BJ (cell line): Measurements from ENCODE around the gene GPANK1. TPM values are rescaled to one million over a fixed set of nuclear protein-coding genes. Genes with fewer than 3 reads are reported as not detected.

Experiments
- CTCF ChIA-PET: fragments of 350-600 bp; formaldehyde crosslinking; extraction: SDS; loops from one replicate; lab custom pipeline; 2021; ENCODE audit warnings: antibody characterized with exemption, inconsistent platforms; lab: Yijun Ruan, JAX
- POLR2A ChIA-PET: fragments of 300-600 bp; sonication (Branson Sonifier 250); formaldehyde crosslinking; extraction: SDS; loops from one replicate; lab custom pipeline; 2021; ENCODE audit warnings: antibody characterized with exemption; lab: Charles Lee
- DNase-seq: peaks from one replicate; pipeline ENCODE4 v3.0.0-alpha.2; 2011; ENCODE audit warnings: low read depth
- H3K27me3 ChIP-seq: 2 replicates; pipeline ENCODE4 v1.6.0; 2011; ENCODE audit warnings: low read length; ENCODE audit not compliant: control insufficient read depth, insufficient read depth
- H3K36me3 ChIP-seq: 2 replicates; pipeline ENCODE4 v1.5.1; 2011; ENCODE audit warnings: low read length; ENCODE audit not compliant: control insufficient read depth, insufficient read depth
- H3K4me3 ChIP-seq: 2 replicates; pipeline ENCODE4 v1.5.1; 2011; ENCODE audit warnings: low read depth, mild to moderate bottlenecking, control low read depth, low read length
- polyA plus RNA-seq: library from polyadenylated mRNA; depleted of rRNA; stranded (reverse); fragments of >200 nt; gene quantifications from 2 replicates; pipeline ENCODE4 v1.2.3, GENCODE V29; 2011
- TF ChIP-seq, protein P1 (sequence below): IDR thresholded peaks from 2 replicates; pipeline ENCODE4 v1.5.1; 2011; ENCODE audit warnings: low read depth, mild to moderate bottlenecking, control low read depth, inconsistent platforms, low read length, moderate library complexity; ENCODE audit not compliant: insufficient read depth

Gene GPANK1
- polyA plus RNA-seq, 1 experiment, result 15.0 TPM

DNA sequence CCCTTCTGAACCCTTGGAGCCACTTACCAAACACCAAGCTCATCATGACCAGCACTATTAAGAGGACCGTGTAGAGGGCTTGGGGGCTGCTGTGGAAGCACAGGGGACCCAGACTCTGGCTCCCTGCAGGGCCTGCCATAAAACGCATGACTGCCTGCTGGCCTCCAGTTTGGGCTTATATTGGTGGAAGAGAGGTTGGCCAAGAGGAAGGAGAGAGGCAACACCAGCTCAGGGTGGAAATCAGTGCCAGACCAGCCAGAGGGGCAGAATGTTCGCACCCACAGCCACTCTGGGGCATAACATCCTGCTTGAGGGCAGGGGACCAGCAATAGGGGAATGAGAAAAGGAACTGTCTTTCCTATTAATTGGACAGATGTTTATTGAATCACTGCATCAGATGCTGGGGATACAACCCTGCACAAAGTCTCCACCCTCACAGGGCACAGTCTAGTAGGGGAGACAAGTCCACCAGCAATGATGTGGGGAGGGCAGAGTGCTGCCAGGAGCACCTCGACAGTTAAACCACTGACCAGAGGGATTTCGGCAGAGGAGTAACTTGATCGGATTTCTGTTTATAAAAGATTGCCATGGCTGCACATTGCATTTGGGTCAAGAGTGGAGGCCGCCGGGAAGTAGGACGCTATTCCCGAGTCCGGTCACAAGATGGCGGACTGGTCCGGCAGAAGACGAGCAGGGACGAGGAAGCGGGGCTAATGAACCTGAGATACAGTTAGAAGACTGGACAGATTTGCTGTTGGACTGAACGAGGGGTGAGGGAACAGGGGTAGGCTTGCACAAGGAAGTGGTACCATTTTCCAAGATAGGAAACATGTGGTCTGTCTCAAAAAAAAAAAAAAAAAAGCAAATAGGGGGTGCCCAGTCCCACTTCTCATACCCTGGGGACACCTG, 15.7 kb upstream of the GPANK1 start, which contains the start of gene LY6G5C:
Gene LY6G5C (minus strand): TSS at position 842 of the 909 bp plus-strand sequence. CDS start 694 bp downstream, at position 148.
- POLR2A ChIA-PET, result interaction anchor here (0.6 kb wide), 1 partner anchor 161 kb away, joined by 3 read pairs; no protein-coding TSS in a partner anchor
- CTCF ChIA-PET, result interaction anchor here (0.6 to 3.2 kb wide), 18 partner anchors 9 to 605 kb away, joined by 3 to 15 read pairs (median 4); partner anchors contain the start of genes ABHD16A, CLIC1 and LSM2
- H3K4me3 ChIP-seq, result peak within 1 kb of the TSS; percentile 39
- peak; percentile 67 for DNase-seq
- H3K36me3 ChIP-seq, result peaks cover 2% of the 10 kb centered on the region; the same call in 1 of the 2 replicates
- TF ChIP-seq, protein P1, sequence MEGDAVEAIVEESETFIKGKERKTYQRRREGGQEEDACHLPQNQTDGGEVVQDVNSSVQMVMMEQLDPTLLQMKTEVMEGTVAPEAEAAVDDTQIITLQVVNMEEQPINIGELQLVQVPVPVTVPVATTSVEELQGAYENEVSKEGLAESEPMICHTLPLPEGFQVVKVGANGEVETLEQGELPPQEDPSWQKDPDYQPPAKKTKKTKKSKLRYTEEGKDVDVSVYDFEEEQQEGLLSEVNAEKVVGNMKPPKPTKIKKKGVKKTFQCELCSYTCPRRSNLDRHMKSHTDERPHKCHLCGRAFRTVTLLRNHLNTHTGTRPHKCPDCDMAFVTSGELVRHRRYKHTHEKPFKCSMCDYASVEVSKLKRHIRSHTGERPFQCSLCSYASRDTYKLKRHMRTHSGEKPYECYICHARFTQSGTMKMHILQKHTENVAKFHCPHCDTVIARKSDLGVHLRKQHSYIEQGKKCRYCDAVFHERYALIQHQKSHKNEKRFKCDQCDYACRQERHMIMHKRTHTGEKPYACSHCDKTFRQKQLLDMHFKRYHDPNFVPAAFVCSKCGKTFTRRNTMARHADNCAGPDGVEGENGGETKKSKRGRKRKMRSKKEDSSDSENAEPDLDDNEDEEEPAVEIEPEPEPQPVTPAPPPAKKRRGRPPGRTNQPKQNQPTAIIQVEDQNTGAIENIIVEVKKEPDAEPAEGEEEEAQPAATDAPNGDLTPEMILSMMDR, result peak; percentile 75
- no peaks in the 10 kb centered on the region for H3K27me3 ChIP-seq

GRCh38 chr6:31677955-31678354, 13.2 kb upstream of the GPANK1 start:
- peaks cover 3% of the 10 kb centered on the region; the same call in 1 of the 2 replicates for H3K36me3 ChIP-seq
- POLR2A ChIA-PET, result no interaction called here
- no peak overlapping the region for H3K4me3 ChIP-seq
- H3K27me3 ChIP-seq, result no peaks in the 10 kb centered on the region
- DNase-seq, result no peak
- TF ChIP-seq, protein P1, result no peak
- CTCF ChIA-PET, result no interaction called here

DNA sequence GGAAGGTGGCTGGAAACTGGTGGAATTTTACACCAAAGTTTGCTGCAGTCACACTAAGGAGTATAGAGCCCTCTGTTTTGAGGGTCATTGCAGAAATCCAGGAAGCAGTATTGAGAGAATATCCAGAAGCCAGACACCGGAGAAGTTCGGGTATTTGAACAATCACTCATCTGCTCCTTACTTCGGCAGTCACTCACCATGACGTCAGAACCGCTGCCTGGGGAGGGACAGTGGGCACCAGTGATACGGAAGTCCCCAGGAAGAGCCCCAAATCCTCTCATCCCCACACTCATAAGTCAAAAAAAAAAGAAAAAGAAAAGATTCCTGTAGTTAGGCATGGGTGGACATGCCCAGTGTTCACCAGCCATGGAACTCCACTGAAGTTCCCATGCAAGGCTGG, 12.1 kb upstream of the GPANK1 start:
- no peak for DNase-seq
- ChIA-PET POLR2A (no interaction called here), CTCF (interaction anchor here (1.0 kb wide), 1 partner anchor 276 kb away, joined by 3 read pairs; no protein-coding TSS in a partner anchor)
- Histone ChIP-seq H3K27me3 (no peaks in the 10 kb centered on the region), H3K4me3 (no peak overlapping the region), H3K36me3 (peaks cover 6% of the 10 kb centered on the region; the same call in 1 of the 2 replicates)
- TF ChIP-seq, protein P1, result no peak

GRCh38 chr6:31676322-31676903, 11.6 kb upstream of the GPANK1 start:
- H3K4me3 ChIP-seq, result no peak overlapping the region
- H3K36me3 ChIP-seq, result peaks cover 9% of the 10 kb centered on the region; the same call in 1 of the 2 replicates
- no peaks in the 10 kb centered on the region for H3K27me3 ChIP-seq
- CTCF ChIA-PET, result interaction anchor here (1.0 kb wide), 1 partner anchor 276 kb away, joined by 3 read pairs; no protein-coding TSS in a partner anchor
- no peak for DNase-seq
- TF ChIP-seq, protein P1, result no peak
- POLR2A ChIA-PET, result no interaction called here

DNA sequence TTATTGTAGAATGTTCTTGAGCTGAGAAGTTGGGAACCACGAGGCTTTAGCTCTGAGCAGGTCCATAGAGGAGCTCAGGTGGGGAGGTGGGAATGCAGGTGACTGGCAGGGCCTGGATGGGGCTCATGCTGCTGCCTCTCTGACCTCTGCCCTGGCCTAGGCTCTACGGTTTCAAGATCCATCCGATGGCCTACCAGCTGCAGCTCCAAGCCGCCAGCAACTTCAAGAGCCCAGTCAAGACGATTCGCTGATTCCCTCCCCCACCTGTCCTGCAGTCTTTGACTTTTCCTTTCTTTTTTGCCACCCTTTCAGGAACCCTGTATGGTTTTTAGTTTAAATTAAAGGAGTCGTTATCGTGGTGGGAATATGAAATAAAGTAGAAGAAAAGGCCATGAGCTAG, 4.9 kb upstream of the GPANK1 start, which contains the start of gene LY6G5B:
Gene LY6G5B (plus strand): TSS at position 301 of the 400 bp plus-strand sequence. CDS start 975 bp downstream, outside the sequence.
- ChIA-PET POLR2A (no interaction called here), CTCF (interaction anchor here (0.9 kb wide), 1 partner anchor 161 kb away, joined by 4 read pairs; no protein-coding TSS in a partner anchor)
- H3K36me3 ChIP-seq, result peaks cover 47% of the 10 kb centered on the region

More for the DNA sequence above, 4.9 kb upstream of the GPANK1 start, which contains the start of gene LY6G5B:
- no peak for DNase-seq
- H3K4me3 ChIP-seq, result no peak within 1 kb of the TSS
- H3K27me3 ChIP-seq, result no peaks in the 10 kb centered on the region
- TF ChIP-seq, protein P1, result no peak
